OCI-LY1 (cell line): ENCODE measurements around the gene MLX.

ENCODE experiments used
- CTCF ChIP-seq: fragments of 200-600 bp; sonication (generic), shearing (Covaris generic); IDR thresholded peaks from 2 replicates; pipeline ENCODE4 v1.5.1; 2017; ENCODE audit warnings: mild to moderate bottlenecking, antibody characterized with exemption, low read length, moderate library complexity, mixed read lengths
- EZH2 ChIP-seq: fragments of 200-600 bp; sonication (generic), shearing (Covaris generic); IDR thresholded peaks from 2 replicates; pipeline ENCODE4 v1.8.0; 2017; ENCODE audit warnings: borderline replicate concordance, mixed run types, mild to moderate bottlenecking, antibody characterized with exemption, low read length, moderate library complexity, mixed read lengths

- no peak for TF ChIP-seq EZH2
- TF ChIP-seq CTCF, result no peak
Observed at GRCh38 chr17:42518046-42518754, 48.7 kb upstream of the MLX start.
